CD4-positive, CD25-positive, alpha-beta regulatory T cell (primary cell): Measurements from ENCODE around the gene LTC4S. TPM values are rescaled to one million over a fixed set of nuclear protein-coding genes. Genes with fewer than 3 reads are reported as not detected.
A peak's percentile ranks its signal among the peaks of the same experiment; 100 is the strongest.
"Not testable (repeated sequence)": the region's sequence is repeated elsewhere in the genome, so short reads cannot be mapped to it uniquely, and the experiment has no call there.

ENCODE experiments used
- ATAC-seq, 2 donors: fragments of 150-1000 bp; cut with Tn5 transposase; one replicate each; pipeline ENCODE4 v1.10.0; 2021; ENCODE audit warnings: low read depth in 2 of 2, moderate number of reproducible peaks in 2 of 2, moderate library complexity in 1 of 2
- DNase-seq, 3 donors: peaks; one replicate each; pipeline versions ENCODE4 v3.0.0 to v3.0.0-alpha.2; 2012 to 2022; ENCODE audit warnings: mixed read lengths in 1 of 3
- H3K27ac ChIP-seq: one replicate; pipeline ENCODE4 v1.7.0; 2013; ENCODE audit warnings: mild to moderate bottlenecking, low read length; ENCODE audit not compliant: insufficient read depth, poor library complexity, severe bottlenecking
- H3K27me3 ChIP-seq: one replicate; pipeline ENCODE4 v1.7.0; 2013; ENCODE audit warnings: low read length; ENCODE audit not compliant: control insufficient read depth, insufficient read depth
- H3K36me3 ChIP-seq: one replicate; pipeline ENCODE4 v1.7.0; 2013; ENCODE audit warnings: mild to moderate bottlenecking, low read length, moderate library complexity; ENCODE audit not compliant: control insufficient read depth, insufficient read depth
- H3K4me1 ChIP-seq: 2 replicates; pipeline ENCODE4 v1.7.0; 2013; ENCODE audit warnings: mild to moderate bottlenecking, low read length; ENCODE audit not compliant: insufficient read depth, control insufficient read depth, poor library complexity, severe bottlenecking
- H3K4me3 ChIP-seq: one replicate; pipeline ENCODE4 v1.7.0; 2013; ENCODE audit warnings: low read depth, mild to moderate bottlenecking, low read length, moderate library complexity
- H3K9me3 ChIP-seq, 2 experiments: 1 replicate in 1 of 2; 2 replicates in 1 of 2; pipeline ENCODE4 v1.7.0; 2013; ENCODE audit warnings: low read length in 2 of 2, mild to moderate bottlenecking in 1 of 2, moderate library complexity in 1 of 2; ENCODE audit not compliant: control insufficient read depth in 2 of 2
- H3K27ac Mint-ChIP-seq, 3 donors: one replicate each; pipeline ENCODE4 v1.8.0; 2020 to 2022; ENCODE audit warnings: mild to moderate bottlenecking in 3 of 3, mixed read lengths in 3 of 3, moderate library complexity in 2 of 3
- H3K27me3 Mint-ChIP-seq: one replicate; pipeline ENCODE4 v1.8.0; 2022; ENCODE audit warnings: mild to moderate bottlenecking, mixed read lengths
- H3K36me3 Mint-ChIP-seq: one replicate; pipeline ENCODE4 v1.8.0; 2020; ENCODE audit warnings: mixed read lengths
- H3K4me1 Mint-ChIP-seq, 4 donors: one replicate each; pipeline ENCODE4 v1.8.0; 2020 to 2022; ENCODE audit warnings: mixed read lengths in 4 of 4, mild to moderate bottlenecking in 1 of 4
- H3K4me3 Mint-ChIP-seq, 4 donors: one replicate each; pipeline ENCODE4 v1.8.0; 2020 to 2022; ENCODE audit warnings: mild to moderate bottlenecking in 4 of 4, mixed read lengths in 4 of 4, moderate library complexity in 3 of 4
- H3K9me3 Mint-ChIP-seq, 7 donors: one replicate each; pipeline ENCODE4 v1.8.0; 2020 to 2022; ENCODE audit warnings: mixed read lengths in 7 of 7, mild to moderate bottlenecking in 3 of 7, moderate library complexity in 2 of 7
- polyA plus RNA-seq, 4 donors: library from polyadenylated mRNA; unstranded; fragments of 300-500 nt; fragmentation: Illumina TruSeq; gene quantifications; one replicate each; pipeline ENCODE4 v1.2.3, GENCODE V29; 2021
- total RNA-seq: library from RNA; stranded (reverse); gene quantifications from one replicate; pipeline ENCODE4 v1.2.3, GENCODE V29; 2022

Gene LTC4S
- total and polyA plus RNA-seq, 5 donors from 2014 or later: 0.48 to 4.3 (median 1.8) TPM

- Mint-ChIP-seq H3K36me3 (peaks cover 26% of the 10 kb centered on the region), H3K27me3 (no peaks in the 10 kb centered on the region), H3K4me1 (peaks cover 0 to 6% (median 0%) of the 10 kb centered on the region in 4 donors), H3K9me3 (no peaks in the 10 kb centered on the region), H3K4me3 (no peak overlapping the region), H3K27ac (no peak overlapping the region)
- H3K4me1 ChIP-seq: no peaks in the 10 kb centered on the region
- no peaks in the 10 kb centered on the region for H3K27me3 ChIP-seq
- ATAC-seq: no peak
- no peaks in the 10 kb centered on the region for H3K9me3 ChIP-seq
- no peak overlapping the region for H3K4me3 ChIP-seq
- peaks cover 39% of the 10 kb centered on the region for H3K36me3 ChIP-seq
- DNase-seq: no peak
- no peak overlapping the region for H3K27ac ChIP-seq
Measured at GRCh38 chr5:179780362-179780761, 13.4 kb upstream of the LTC4S start.

GRCh38 chr5:179781846-179782245 lies 11.9 kb upstream of the LTC4S start:
- Histone ChIP-seq H3K9me3 (no peaks in the 10 kb centered on the region), H3K4me1 (no peaks in the 10 kb centered on the region), H3K27ac (no peak overlapping the region), H3K36me3 (peaks cover 25% of the 10 kb centered on the region), H3K27me3 (no peaks in the 10 kb centered on the region), H3K4me3 (no peak overlapping the region)
- ATAC-seq: no peak
- peak overlapping the region in 1 of 3 donors; percentile 17 for H3K27ac Mint-ChIP-seq
- peaks cover 17% of the 10 kb centered on the region for H3K36me3 Mint-ChIP-seq
- peaks cover 0 to 6% (median 0%) of the 10 kb centered on the region in 4 donors for H3K4me1 Mint-ChIP-seq
- H3K4me3 Mint-ChIP-seq: no peak overlapping the region
- no peak for DNase-seq
- no peaks in the 10 kb centered on the region for H3K27me3 Mint-ChIP-seq
- no peaks in the 10 kb centered on the region for H3K9me3 Mint-ChIP-seq

GRCh38 chr5:179783128-179783527 lies 10.7 kb upstream of the LTC4S start:
- no peak for DNase-seq
- Histone ChIP-seq H3K27ac (no peak overlapping the region), H3K9me3 (no peaks in the 10 kb centered on the region), H3K4me3 (no peak overlapping the region), H3K4me1 (no peaks in the 10 kb centered on the region), H3K27me3 (no peaks in the 10 kb centered on the region), H3K36me3 (peaks cover 18% of the 10 kb centered on the region)
- Mint-ChIP-seq H3K27me3 (no peaks in the 10 kb centered on the region), H3K9me3 (no peaks in the 10 kb centered on the region), H3K4me3 (no peak overlapping the region), H3K4me1 (peaks cover 0 to 6% (median 0%) of the 10 kb centered on the region in 4 donors), H3K36me3 (peaks cover 13% of the 10 kb centered on the region), H3K27ac (no peak overlapping the region)
- no peak for ATAC-seq

- Mint-ChIP-seq H3K27me3 (no peaks in the 10 kb centered on the region), H3K4me1 (peaks cover 0 to 4% (median 0%) of the 10 kb centered on the region in 4 donors), H3K9me3 (peaks cover 0 to 2% (median 0%) of the 10 kb centered on the region in 7 donors), H3K36me3 (peaks cover 3% of the 10 kb centered on the region), H3K27ac (no peak overlapping the region), H3K4me3 (no peak overlapping the region)
- Histone ChIP-seq H3K27me3 (no peaks in the 10 kb centered on the region), H3K27ac (no peak overlapping the region), H3K4me3 (no peak overlapping the region), H3K9me3 (no peaks in the 10 kb centered on the region), H3K4me1 (no peaks in the 10 kb centered on the region), H3K36me3 (no peaks in the 10 kb centered on the region)
- no peak for ATAC-seq
- DNase-seq: no peak
Measured at GRCh38 chr5:179786861-179787260, 6.9 kb upstream of the LTC4S start.

GRCh38 chr5:179788193-179788854 lies 5.5 kb upstream of the LTC4S start:
- no peak for ATAC-seq
- H3K4me1 Mint-ChIP-seq: peaks cover 0 to 9% (median 4%) of the 10 kb centered on the region in 4 donors
- no peaks in the 10 kb centered on the region for H3K36me3 ChIP-seq
- no peaks in the 10 kb centered on the region for H3K27me3 Mint-ChIP-seq
- no peak overlapping the region for H3K27ac Mint-ChIP-seq
- H3K9me3 ChIP-seq: no peaks in the 10 kb centered on the region
- no peak overlapping the region for H3K27ac ChIP-seq
- H3K27me3 ChIP-seq: no peaks in the 10 kb centered on the region
- no peak overlapping the region for H3K4me3 ChIP-seq
- no peak overlapping the region for H3K4me3 Mint-ChIP-seq
- peaks cover 0 to 2% (median 0%) of the 10 kb centered on the region in 7 donors for H3K9me3 Mint-ChIP-seq
- peaks cover 1% of the 10 kb centered on the region for H3K4me1 ChIP-seq
- H3K36me3 Mint-ChIP-seq: no peaks in the 10 kb centered on the region
- no peak for DNase-seq

- H3K4me3 Mint-ChIP-seq, H3K9me3 Mint-ChIP-seq, ATAC-seq, DNase-seq, H3K9me3 ChIP-seq, H3K27me3 ChIP-seq, H3K36me3 Mint-ChIP-seq, H3K36me3 ChIP-seq, H3K27me3 Mint-ChIP-seq, H3K27ac ChIP-seq, H3K4me3 ChIP-seq: not testable (repeated sequence)
- Mint-ChIP-seq H3K27ac (peak overlapping the region in 1 of 3 donors; percentile 95), H3K4me1 (peaks cover 0 to 19% (median 12%) of the 10 kb centered on the region in 4 donors)
- peaks cover 11% of the 10 kb centered on the region for H3K4me1 ChIP-seq
Measured at GRCh38 chr5:179789278-179789677, 4.5 kb upstream of the LTC4S start.

- Histone ChIP-seq H3K27ac (no peak overlapping the region), H3K4me3 (no peak overlapping the region), H3K27me3 (no peaks in the 10 kb centered on the region), H3K36me3 (no peaks in the 10 kb centered on the region), H3K4me1 (peaks cover 30% of the 10 kb centered on the region), H3K9me3 (no peaks in the 10 kb centered on the region)
- no peaks in the 10 kb centered on the region for H3K27me3 Mint-ChIP-seq
- ATAC-seq (no peak), DNase-seq (no peak)
- peak overlapping the region in 2 of 4 donors; percentile 63 to 69 for H3K4me3 Mint-ChIP-seq
- H3K4me1 Mint-ChIP-seq: peaks cover 0 to 33% (median 13%) of the 10 kb centered on the region in 4 donors
- peak overlapping the region in 2 of 3 donors; percentile 26 to 65 for H3K27ac Mint-ChIP-seq
- peaks cover 0 to 2% (median 0%) of the 10 kb centered on the region in 7 donors for H3K9me3 Mint-ChIP-seq
- H3K36me3 Mint-ChIP-seq: peaks cover 4% of the 10 kb centered on the region
Measured at GRCh38 chr5:179791881-179792611, 1.7 kb upstream of the LTC4S start.
